ENCODE data around the gene MCU. TPM values are rescaled to one million over a fixed set of nuclear protein-coding genes. Genes with fewer than 3 reads are reported as not detected.

Gene MCU
- total RNA-seq, 1 donor from 2014 or later, result 44.7 TPM

GRCh38 chr10:72744566-72744965 lies 52.6 kb downstream of the MCU start:
- no peak for TF ChIP-seq CTCF (IDR thresholded peaks at IDR 0.05)
- no peak for TF ChIP-seq POLR2A (IDR thresholded peaks at IDR 0.05)
- TF ChIP-seq POLR2AphosphoS5 (IDR thresholded peaks at IDR 0.05; ENCODE audit: insufficient read depth in 1 of 2, low read depth in 1 of 2), result no peak
- Histone ChIP-seq H3K9me3 (no peaks in the 10 kb centered on the region), H3K4me3 (no peak overlapping the region), H3K36me3 (no peaks in the 10 kb centered on the region), H3K27me3 (no peaks in the 10 kb centered on the region), H3K27ac (no peak overlapping the region), H3K4me1 (peaks cover 14% of the 10 kb centered on the region)
- intact Hi-C loops (cut with DNase I), result no loop called here
- no peak for DNase-seq (ENCODE audit: extremely low spot score in 2 of 2)

- H3K4me3 ChIP-seq, result no peak overlapping the region
- no peaks in the 10 kb centered on the region for H3K9me3 ChIP-seq
- intact Hi-C loops (cut with DNase I), result no loop called here
- no peaks in the 10 kb centered on the region for H3K36me3 ChIP-seq
- TF ChIP-seq POLR2A (IDR thresholded peaks at IDR 0.05) (no peak), POLR2AphosphoS5 (IDR thresholded peaks at IDR 0.05; ENCODE audit: insufficient read depth in 1 of 2, low read depth in 1 of 2) (no peak), CTCF (IDR thresholded peaks at IDR 0.05) (no peak)
- no peak for DNase-seq (ENCODE audit: extremely low spot score in 2 of 2)
- no peaks in the 10 kb centered on the region for H3K27me3 ChIP-seq
- H3K4me1 ChIP-seq, result peaks cover 13% of the 10 kb centered on the region
- no peak overlapping the region for H3K27ac ChIP-seq
Measured at GRCh38 chr10:72746426-72747363, 54.8 kb downstream of the MCU start.

- no peak overlapping the region for H3K27ac ChIP-seq
- DNase-seq (ENCODE audit: extremely low spot score in 2 of 2), result no peak
- H3K36me3 ChIP-seq, result no peaks in the 10 kb centered on the region
- no peaks in the 10 kb centered on the region for H3K9me3 ChIP-seq
- no peak overlapping the region for H3K4me3 ChIP-seq
- TF ChIP-seq POLR2AphosphoS5 (IDR thresholded peaks at IDR 0.05; ENCODE audit: insufficient read depth in 1 of 2, low read depth in 1 of 2) (no peak), CTCF (IDR thresholded peaks at IDR 0.05) (no peak), POLR2A (IDR thresholded peaks at IDR 0.05) (no peak)
- intact Hi-C loops (cut with DNase I), result no loop called here
- peaks cover 13% of the 10 kb centered on the region for H3K4me1 ChIP-seq
- H3K27me3 ChIP-seq, result no peaks in the 10 kb centered on the region
Measured at GRCh38 chr10:72747521-72747920, 55.6 kb downstream of the MCU start.

- H3K4me1 ChIP-seq, result no peaks in the 10 kb centered on the region
- H3K27ac ChIP-seq, result no peak overlapping the region
- intact Hi-C loops (cut with DNase I), result no loop called here
Measured at GRCh38 chr10:72753760-72754231, 61.9 kb downstream of the MCU start.

More at GRCh38 chr10:72753760-72754231, 61.9 kb downstream of the MCU start:
- Histone ChIP-seq H3K9me3 (no peaks in the 10 kb centered on the region), H3K36me3 (no peaks in the 10 kb centered on the region), H3K27me3 (no peaks in the 10 kb centered on the region), H3K4me3 (no peak overlapping the region)
- no peak for TF ChIP-seq CTCF (IDR thresholded peaks at IDR 0.05)
- DNase-seq (ENCODE audit: extremely low spot score in 2 of 2), result no peak
